ENCODE data around the gene LSMEM2. TPM values are rescaled to one million over a fixed set of nuclear protein-coding genes. Genes with fewer than 3 reads are reported as not detected.

LSMEM2 gene
- total RNA-seq, 1 donor from 2014 or later, result not detected

GRCh38 chr3:50289130-50289529 is 10.2 kb downstream of the LSMEM2 start:
- DNase-seq (ENCODE audit: low read depth), result no peak
- TF ChIP-seq CTCF (conservative IDR thresholded peaks at IDR 0.05; ENCODE audit: low read depth, low read length), result no peak
- no peak overlapping the region for H3K4me3 ChIP-seq (ENCODE audit: low read depth, low read length)

GRCh38 chr3:50290161-50290641 is 11.3 kb downstream of the LSMEM2 start:
- H3K4me3 ChIP-seq (ENCODE audit: low read depth, low read length), result no peak overlapping the region
- TF ChIP-seq CTCF (conservative IDR thresholded peaks at IDR 0.05; ENCODE audit: low read depth, low read length), result no peak
- DNase-seq (ENCODE audit: low read depth), result no peak

- TF ChIP-seq CTCF (conservative IDR thresholded peaks at IDR 0.05; ENCODE audit: low read depth, low read length), result no peak
- peak; percentile 77 for DNase-seq (ENCODE audit: low read depth)
- H3K4me3 ChIP-seq (ENCODE audit: low read depth, low read length), result peak within 1 kb of the TSS; percentile 92
Observed at GRCh38 chr3:50292159-50293078, 13.5 kb downstream of the LSMEM2 start, which contains the start of gene IFRD2. Gene IFRD2, minus strand, starts transcription at chr3:50292429. Its CDS starts 155 bp downstream, at chr3:50292274.

GRCh38 chr3:50293079-50293801 is 14.4 kb downstream of the LSMEM2 start:
- peak overlapping the region; percentile 92 for H3K4me3 ChIP-seq (ENCODE audit: low read depth, low read length)
- no peak for TF ChIP-seq CTCF (conservative IDR thresholded peaks at IDR 0.05; ENCODE audit: low read depth, low read length)
- no peak for DNase-seq (ENCODE audit: low read depth)

- no peak for TF ChIP-seq CTCF (conservative IDR thresholded peaks at IDR 0.05; ENCODE audit: low read depth, low read length)
Observed at GRCh38 chr3:50294089-50294488, 15.2 kb downstream of the LSMEM2 start.

GRCh38 chr3:50294492-50295403 is 15.9 kb downstream of the LSMEM2 start:
- no peak overlapping the region for H3K4me3 ChIP-seq (ENCODE audit: low read depth, low read length)
- DNase-seq (ENCODE audit: low read depth), result no peak
- TF ChIP-seq CTCF (conservative IDR thresholded peaks at IDR 0.05; ENCODE audit: low read depth, low read length), result no peak

More at GRCh38 chr3:50294089-50294488, 15.2 kb downstream of the LSMEM2 start:
- DNase-seq (ENCODE audit: low read depth), result no peak
- H3K4me3 ChIP-seq (ENCODE audit: low read depth, low read length), result no peak overlapping the region

Measured in epithelial cell of proximal tubule (primary cell).